ENCODE measurements around the gene PRH1.

DNA sequence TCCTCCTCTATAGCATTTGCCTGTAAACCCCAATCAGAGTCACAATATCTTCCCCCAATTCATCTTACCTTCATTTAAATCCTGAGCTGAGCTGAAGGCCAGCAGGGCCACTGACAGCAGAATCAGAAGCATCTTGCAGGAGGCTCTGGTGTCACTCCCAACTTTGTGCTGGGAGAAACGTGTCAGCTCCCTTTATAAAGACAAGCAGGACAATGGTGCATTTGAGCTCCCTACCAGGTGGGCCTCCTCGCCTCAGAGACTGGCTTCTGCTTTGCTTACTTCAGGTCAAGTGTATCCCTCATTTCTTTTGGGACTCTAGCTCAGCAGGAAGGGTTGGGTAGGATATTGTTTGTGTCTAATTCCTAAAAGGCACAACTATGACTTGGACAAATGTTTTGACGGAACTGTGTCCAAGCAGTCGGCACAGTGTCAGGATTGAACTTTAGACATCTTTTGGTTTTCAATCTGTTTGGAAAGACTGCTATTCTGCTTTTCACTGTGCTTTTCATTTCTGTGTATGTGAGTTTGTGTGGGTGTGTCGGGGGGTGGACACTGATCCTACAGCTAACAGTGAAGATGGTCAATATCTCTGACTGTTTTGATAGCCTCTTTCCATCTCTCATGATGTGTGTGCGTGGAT lies at the start of gene PRH1:
- TF ChIP-seq MAX (IDR thresholded peaks at IDR 0.05) (no peak), CTCF (IDR thresholded peaks at IDR 0.05; ENCODE audit: control extremely low read depth in 1 of 3, insufficient read depth in 1 of 3, low read depth in 1 of 3, low read length in 3 of 3) (no peak), RFX5 (IDR thresholded peaks at IDR 0.05; ENCODE audit: borderline replicate concordance, low read depth, low read length) (no peak), PHF8 (conservative IDR thresholded peaks at IDR 0.05; ENCODE audit: low read depth, low read length) (no peak), ZNF274 (IDR thresholded peaks at IDR 0.05; ENCODE audit: borderline replicate concordance, extremely low read depth, low read length) (no peak), HDAC2 (IDR thresholded peaks at IDR 0.05; ENCODE audit: borderline replicate concordance in 1 of 2, low read depth in 2 of 2, low read length in 2 of 2) (no peak), KDM5A (IDR thresholded peaks at IDR 0.05; ENCODE audit: low read length) (no peak), EZH2 (IDR thresholded peaks at IDR 0.05; ENCODE audit: low read depth, low read length, severe bottlenecking) (no peak), SP4 (IDR thresholded peaks at IDR 0.05; ENCODE audit: low read length) (no peak), BRCA1 (IDR thresholded peaks at IDR 0.05; ENCODE audit: low read depth, low read length) (no peak)
- TF ChIP-seq, protein P1, sequence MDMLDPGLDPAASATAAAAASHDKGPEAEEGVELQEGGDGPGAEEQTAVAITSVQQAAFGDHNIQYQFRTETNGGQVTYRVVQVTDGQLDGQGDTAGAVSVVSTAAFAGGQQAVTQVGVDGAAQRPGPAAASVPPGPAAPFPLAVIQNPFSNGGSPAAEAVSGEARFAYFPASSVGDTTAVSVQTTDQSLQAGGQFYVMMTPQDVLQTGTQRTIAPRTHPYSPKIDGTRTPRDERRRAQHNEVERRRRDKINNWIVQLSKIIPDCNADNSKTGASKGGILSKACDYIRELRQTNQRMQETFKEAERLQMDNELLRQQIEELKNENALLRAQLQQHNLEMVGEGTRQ (IDR thresholded peaks at IDR 0.05; ENCODE audit: low read length), result no peak

Data from H1 (cell line).